HG03025 (cell line): ENCODE measurements around the gene LRRIQ1.
"Not testable (repeated sequence)": the region's sequence is repeated elsewhere in the genome, so short reads cannot be mapped to it uniquely, and the experiment has no call there.

ENCODE experiments used
- ATAC-seq: cut with Tn5 transposase; IDR thresholded peaks from one replicate; pipeline ENCODE4 v1.9.1; 2021; ENCODE audit warnings: mild to moderate bottlenecking, moderate library complexity; ENCODE audit not compliant: unreplicated experiment, low FRiP score

Gene LRRIQ1

DNA sequence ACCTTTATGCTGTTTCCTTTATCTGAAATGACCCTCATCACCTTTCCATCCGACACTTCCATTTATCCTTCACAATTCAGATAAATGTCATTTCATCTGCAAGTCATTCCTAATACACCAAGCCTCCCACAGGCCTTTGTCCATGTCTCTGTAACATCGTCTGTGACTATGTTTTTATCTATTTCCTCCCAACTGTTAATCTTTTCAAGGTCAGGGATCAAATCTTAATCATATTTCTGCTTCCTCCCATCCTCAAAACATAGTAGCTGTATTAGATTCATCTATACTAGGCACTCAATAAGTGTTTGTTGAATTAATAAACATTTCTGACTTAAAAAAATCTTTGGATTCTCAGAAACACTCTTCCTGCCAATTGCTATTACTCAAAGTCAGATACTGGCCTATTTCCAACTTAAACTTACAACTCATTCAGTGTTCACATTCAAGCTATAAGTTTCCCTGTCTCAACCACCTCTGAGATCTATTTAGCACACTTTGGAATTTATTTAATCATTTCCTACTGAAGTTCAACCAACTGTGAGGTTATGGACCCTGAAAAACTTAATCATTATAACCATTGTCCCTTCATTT is 143.6 kb downstream of the LRRIQ1 start:
- ATAC-seq: no peak

DNA sequence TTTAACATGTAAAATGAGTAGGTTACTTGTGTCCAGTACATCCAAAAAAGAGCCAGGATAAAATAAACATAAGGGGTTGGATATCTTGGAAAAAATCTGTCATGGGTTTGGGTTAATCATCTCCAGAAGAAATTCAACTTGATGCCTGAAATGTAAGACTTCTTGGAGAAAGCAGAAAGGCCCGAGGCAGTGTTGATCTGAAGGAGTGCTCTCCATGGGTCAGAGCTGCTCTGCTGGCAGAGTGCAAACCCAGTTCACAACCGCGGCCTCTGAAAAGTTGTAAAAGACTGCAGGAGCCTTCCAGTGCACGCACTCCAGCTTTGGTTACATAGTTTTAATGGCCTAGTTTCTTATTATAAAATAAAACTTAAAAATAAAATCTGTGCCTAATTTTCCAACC is 146.5 kb downstream of the LRRIQ1 start:
- ATAC-seq: no peak

DNA sequence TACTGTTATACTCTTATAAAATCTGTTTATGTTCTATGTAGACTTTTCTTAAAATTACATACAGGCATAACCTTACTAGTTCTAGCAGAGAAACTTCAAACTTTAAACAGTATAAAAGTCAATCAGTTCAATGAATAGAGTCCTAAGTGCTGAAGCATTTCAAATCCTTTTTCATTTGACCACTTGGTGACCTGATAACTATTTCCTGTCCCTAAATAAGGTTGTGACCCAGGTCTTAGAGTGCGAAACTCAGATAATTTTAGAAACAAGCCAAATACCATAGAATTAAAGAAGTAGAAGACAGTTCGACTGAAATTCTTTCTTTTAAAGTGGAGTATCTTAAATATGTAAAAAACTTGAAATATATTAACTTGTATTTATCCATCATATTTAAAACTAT is 147.7 kb downstream of the LRRIQ1 start:
- ATAC-seq: no peak

DNA sequence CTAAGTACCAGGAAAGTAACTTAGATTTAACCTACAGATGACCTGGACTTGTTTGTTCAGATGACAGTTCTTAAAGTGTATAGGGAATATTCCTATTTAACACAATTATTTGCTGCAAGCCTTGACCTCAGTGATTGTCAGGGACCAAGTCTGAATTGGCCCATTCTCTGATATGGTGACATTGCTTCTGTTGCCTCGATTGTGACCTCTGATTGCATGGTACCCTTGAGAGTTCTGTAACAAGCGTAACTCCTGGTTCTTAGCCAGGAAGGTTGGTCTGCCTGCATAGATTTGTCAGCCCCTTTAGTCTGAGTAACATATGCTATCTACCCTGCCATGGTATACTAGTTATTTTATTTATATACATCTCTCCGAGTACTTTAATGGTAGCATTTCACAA is 150.1 kb downstream of the LRRIQ1 start:
- no peak for ATAC-seq

DNA sequence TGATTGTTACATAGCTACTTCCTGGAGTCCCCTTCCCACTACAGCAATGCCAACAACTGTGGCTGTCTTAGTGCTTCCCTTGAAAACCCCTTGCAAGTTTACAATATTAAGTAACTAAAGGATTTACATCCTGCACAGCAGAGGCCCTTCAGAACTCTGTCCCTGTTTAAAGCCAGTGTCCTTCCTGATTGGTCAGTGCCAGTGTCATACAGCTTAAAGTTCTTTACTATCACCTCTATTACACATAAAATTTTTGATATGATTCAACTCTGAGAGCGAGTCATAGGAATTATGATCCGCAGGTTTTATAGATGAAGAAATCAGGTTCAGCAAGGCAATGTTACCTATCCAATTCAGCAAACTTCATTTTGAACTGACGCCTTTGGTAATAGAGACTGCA is 152.5 kb downstream of the LRRIQ1 start:
- ATAC-seq: no peak

DNA sequence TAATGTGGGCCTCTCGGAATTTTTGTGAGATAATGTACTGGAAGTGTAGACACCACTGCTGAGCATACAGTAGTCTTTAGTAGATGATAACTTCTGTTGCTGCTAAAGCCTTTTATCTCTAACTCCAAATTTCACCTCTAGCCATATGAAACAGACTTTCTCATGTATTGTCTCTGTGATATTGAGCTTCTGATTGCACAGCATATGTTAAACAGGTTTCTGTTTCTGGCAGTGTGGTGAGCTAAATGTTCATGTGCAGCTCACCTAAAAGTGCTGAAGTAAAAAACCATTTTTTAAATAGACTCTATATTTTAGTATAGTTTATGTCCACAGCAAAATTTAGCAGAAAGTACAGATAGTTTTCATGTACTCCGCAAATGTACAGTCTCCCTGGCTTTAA is 154.6 kb downstream of the LRRIQ1 start:
- ATAC-seq: no peak

DNA sequence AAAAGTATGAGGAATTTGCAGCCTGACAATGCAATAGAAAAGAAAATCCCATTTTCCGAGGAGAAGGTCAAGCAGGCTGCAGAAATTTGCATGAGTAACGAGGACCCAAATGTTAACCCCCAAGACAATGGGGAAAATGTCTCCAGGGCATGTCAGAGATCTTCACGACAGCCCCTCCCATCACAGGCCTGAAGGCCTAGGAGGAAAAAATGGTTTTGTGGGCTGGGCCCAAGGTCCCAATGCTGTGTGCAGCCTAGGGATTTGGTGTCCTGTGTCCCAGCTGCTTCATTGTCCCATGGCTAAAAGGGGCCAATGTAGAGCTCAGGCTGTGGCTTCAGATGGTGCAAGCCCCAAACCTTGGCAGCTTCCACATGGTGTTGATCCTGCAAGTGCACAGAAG is 167.7 kb downstream of the LRRIQ1 start:
- ATAC-seq: not testable (repeated sequence)

DNA sequence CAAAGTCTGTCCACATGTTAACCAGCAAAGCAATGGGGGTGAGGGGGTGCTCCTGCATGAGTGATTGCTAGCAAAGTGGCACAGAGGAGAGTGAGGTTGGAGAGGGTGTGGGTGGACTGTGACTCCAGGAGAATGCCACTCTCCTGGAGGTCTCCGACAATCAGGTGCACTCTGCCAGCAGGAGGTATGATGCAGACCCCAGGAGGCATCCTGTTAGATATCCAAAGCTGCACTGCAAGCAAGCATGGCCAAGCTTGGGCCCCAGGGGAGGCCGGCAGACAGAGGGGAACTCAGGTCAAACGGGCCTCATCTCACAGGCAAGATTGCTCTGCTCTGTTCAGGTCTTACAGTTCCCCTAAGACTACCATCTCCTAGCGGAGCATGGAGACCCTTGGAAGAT is 170.4 kb downstream of the LRRIQ1 start:
- ATAC-seq: no peak

DNA sequence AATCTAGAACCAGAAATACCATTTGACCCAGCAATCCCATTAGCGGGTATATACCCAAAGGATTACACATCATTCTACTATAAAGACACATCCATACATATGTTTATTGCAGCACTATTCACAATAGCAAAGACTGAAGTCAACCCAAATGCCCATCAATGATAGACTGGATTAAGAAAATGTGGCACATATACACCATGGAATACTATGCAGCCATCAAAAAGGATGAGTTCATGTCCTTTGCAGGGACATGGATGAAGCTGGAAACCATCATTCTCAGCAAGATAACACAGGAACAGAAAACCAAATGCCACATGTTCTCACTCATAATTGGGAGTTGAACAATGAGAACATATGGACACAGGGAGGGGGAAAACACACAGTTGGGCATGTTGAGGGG is 188.2 kb downstream of the LRRIQ1 start:
- ATAC-seq: not testable (repeated sequence)

DNA sequence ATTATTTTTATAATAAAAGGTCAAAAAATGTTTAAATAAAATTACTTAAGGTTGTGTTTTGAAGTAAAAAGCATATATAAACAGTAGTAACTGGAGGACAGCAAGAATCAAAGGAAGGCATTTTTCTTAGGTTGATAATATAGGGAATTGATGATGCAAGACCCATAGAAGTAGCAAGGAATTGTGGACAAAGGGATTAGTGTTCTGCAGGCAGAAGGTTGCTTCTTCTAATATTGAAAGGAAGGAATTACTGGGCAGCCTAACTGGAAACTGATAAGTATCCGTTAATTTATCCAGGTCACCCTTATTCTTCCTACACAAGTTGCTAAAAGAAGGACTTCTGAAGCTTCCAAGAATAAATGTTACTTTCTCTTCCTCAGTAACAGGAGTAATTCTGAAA is 189.3 kb downstream of the LRRIQ1 start:
- no peak for ATAC-seq

DNA sequence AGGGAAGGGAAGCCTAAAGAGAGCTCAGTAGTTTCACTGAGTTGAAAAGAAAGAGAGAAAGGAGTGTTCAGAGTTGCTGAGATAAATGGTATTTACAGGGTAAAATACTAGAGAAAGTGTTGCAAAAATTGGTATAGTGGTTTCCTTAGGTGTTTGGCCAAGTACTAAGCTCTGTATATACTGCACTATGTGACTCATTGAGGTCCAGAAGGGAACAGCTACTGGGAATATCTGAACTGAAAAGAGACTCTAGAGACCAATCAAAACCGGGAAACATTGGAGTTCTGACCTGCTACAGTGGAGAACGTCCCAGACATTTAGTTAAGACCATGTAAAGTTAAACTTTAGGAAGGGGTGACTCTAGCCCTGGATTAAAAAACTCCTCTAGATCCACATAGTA is 201.2 kb downstream of the LRRIQ1 start:
- ATAC-seq: no peak

DNA sequence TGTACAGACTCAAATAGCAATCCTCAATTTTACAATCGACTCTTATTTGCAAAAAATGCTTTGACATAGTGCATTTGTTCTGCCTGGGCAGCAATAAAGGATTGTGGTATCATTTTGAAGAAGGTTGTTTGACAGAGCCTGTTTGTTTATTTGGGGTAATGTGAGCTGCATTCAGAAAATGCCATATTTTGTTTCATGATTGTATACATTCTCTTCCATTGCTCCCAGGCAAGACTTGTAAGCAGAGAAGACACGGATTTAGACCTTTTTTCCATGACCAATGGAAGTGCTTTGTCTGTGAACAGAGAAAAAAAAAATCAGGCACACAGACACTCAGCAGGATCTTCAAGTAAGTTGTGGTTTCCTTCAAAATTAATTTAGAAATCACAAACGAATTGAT is 208.4 kb downstream of the LRRIQ1 start:
- ATAC-seq: no peak

DNA sequence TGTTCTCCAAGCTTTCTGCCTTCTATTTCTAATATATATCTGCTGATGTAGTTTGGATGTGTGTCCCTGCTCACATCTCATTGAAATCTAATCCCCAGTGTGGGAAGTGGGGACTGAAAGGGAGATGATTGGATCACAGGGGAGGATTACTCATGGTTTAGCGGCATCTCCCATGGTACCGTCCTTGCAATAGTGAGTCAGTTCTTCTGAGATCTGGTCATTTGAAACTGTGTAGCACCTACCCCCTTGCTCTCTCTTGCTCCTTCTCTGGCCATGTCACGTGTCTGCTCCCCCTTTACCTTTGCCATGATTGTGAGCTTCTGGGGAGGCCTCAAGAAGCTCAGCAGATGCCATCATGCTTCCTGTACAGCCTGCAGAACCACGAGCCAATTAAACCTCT is 217.7 kb downstream of the LRRIQ1 start:
- ATAC-seq: no peak

DNA sequence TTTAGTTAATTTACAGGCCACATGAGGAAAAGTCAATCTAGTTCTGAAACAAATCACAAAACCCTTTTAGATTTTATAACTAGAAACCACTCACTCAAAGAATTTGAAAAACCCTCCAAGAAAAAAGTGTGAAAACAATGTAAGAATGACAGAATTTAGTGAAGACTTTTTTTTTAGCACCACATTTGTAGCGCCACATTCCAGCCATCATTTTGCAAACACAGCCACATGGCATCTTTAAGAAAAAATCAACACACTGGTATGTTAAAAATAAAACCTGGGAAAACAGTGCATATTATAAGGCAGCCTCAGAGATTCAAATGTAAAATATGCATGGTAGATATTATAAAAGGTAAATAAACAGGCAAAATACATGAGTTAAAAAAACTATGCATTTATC is 221.5 kb downstream of the LRRIQ1 start:
- ATAC-seq: no peak

DNA sequence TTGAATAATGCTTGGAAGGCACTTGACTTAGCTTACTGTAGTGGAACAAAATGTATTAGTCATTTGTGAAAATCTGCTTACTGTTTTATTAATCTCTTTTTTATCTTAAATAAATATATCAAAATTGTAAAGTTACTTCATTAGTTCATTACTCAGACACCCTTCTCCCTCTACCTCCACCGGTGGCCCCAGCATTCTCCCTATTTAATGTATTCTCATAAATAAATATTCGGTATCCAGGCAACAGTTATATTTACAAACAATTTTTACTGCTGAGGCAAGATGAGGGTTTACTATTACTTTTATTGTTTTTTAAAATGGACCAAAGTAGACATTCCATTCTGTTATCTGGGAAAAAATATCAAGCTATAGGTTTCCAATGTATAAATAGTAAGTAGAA is 224.3 kb downstream of the LRRIQ1 start:
- ATAC-seq: no peak

DNA sequence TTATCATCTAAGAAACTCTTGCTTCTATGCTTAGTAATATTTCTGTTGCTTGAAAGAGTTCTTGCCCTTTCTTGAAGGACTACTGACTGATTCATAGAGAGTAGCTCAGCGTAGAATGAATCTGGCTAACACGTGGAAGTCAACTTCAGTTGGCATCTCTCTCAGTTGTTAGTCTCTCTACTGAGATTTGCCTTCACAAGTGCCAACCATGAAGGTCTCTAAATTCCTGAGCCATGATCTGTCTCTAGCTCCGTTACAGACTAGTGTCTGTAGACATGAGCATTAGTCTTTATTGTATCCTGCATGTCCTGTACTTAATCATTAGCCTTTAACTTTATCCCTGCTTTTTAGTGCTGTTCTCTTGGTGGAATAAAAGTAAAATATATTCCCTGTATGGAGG is 224.7 kb downstream of the LRRIQ1 start:
- ATAC-seq: no peak

DNA sequence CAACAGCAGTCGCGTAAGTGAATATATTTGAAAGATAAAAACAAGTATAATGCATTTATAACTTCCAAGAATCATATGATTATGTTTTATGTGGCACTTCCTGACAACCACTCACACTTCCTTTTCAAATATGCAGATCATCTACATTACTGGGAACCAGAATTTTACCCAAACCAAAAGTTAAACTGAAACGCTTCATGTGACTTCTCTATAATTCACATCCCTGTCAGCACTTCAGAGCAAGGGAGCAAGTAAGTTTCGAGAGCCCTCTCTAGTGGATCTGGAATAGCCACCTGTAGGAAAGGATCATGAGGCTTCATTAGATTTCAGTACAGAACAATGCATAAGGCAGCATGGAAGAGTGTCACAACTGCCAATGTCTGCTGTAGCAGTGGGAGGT is 230.2 kb downstream of the LRRIQ1 start:
- ATAC-seq: no peak

DNA sequence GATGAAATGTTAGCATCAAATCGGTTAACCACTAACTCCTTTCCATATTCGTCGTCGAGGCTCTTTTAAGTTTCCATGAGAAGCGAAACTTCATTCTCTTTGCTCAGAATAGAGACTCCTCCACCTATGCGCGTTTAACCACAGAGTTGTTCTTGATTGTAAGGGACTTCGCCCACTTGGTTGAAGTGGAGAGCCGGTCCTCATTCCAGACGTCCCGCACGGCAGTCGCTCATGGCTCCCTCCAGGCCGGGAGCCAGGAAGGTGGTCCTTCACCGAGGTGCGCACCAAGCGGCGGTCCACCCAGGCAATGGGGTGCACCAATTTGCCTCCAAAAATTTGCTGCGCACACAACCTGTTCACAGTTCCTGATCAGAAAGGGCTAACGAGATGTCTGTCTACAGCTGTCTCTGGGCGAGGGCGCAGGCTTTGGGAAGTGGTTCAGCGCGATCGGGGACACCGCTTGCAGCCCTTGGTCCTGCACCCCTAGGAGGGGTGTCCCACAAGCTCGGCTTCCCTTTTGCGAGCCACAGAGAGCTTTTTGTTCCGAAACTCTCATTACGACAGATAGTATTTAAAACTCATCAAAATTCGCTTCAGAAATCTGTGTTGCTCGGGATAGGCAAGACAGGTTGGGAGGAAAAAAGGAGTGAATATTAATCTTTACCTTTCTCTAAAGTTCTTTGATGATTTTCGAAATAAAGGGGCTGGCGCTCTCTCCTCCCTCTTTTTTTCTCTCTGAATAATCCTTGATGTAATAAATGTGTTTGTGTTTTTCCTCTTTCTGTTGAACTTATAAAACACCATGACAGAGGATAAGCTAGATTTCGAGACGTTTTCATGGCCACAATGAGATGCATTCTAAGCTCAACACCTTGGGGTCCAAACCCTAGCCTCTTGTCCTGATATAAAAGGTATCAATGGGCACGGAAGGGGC is 237.5 kb downstream of the LRRIQ1 start:
- ATAC-seq: peak; percentile 78

DNA sequence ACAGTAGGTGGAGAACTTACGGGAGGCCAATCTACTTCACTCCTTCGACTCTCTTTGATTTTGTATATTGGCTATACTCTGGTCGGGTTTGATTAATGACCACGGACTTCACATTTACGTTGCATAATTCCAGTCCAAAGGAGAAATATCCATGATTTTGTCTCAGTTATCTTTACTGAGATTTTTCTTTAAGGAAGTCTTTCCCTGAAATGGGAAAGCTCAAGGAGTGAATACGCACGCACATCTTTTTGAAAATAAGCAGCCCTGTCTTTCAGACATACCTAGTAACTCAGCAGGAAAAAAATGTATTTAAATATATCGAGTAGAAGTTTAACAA is 238.1 kb downstream of the LRRIQ1 start:
- no peak for ATAC-seq

DNA sequence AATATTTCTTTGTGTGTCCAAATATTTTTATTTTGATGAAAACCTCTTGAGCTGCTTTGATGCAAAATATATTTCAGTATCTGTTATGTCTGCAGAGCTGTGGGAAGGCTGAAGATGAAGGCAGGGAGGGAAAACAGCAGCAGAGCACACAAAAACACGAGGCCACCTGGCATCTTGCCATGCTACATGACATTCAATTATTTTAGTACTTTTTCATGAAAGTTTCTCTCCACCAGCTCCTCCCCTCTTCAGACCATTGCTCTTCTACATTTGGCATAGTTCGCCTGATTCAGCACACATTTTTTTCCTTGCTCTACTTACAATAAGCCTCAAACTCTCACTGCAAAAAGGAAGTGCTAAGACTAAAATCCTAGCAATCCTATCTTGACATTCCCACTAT is 239.2 kb downstream of the LRRIQ1 start:
- ATAC-seq: no peak

DNA sequence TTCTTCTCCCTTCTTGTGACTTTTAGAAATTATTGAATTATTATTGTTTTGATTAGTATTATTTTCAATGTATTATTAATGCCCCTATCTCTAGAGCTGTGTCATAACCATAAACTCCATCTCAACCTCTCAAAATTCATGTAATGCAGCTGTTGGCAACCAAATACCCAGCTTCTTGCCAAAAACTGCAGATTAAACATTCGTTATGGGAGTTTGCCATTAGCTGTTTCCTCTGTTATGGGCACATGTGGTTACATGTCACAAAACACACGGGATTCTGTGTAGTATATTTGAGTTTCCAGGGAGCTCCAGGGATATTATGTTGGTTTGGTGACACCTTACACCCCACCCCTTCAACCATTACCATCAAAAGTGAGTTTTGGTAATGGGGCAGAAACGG is 241.0 kb downstream of the LRRIQ1 start:
- ATAC-seq: no peak

DNA sequence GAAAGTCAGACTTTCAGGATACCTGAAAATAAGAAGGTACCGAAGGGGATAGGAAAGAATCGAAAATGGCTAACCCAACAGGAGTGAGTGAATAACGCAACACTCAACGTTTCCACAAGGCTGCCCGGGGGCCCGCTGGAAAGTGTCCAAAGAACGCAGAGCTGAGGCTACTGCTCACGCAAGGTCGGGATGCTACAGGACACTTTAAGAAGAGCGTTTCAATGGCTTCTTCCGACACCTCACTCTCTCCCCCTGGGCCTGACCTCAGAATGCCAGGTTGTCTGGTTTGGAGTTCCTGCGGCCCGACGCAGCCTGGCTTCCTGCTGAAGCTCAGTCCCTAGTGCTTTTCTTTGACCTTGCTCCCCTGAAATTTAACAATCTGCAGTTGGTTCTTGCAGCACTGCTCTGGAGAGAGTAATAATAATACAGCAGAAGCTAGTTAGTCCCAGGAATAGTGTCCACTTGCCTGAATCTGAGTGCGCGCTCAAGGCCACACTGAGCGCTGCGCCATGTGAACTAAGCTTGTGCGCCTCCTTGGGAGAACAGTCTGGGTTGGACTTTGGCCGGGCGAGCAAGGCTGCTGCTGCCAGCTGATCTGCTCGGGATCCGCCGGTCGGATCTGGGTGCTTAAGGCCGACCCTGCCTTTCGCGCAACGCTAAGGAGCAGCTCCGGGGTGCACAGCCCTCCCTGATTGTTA is 241.9 kb downstream of the LRRIQ1 start:
- no peak for ATAC-seq
